Measurements from ENCODE around the gene MON1B.

DNA sequence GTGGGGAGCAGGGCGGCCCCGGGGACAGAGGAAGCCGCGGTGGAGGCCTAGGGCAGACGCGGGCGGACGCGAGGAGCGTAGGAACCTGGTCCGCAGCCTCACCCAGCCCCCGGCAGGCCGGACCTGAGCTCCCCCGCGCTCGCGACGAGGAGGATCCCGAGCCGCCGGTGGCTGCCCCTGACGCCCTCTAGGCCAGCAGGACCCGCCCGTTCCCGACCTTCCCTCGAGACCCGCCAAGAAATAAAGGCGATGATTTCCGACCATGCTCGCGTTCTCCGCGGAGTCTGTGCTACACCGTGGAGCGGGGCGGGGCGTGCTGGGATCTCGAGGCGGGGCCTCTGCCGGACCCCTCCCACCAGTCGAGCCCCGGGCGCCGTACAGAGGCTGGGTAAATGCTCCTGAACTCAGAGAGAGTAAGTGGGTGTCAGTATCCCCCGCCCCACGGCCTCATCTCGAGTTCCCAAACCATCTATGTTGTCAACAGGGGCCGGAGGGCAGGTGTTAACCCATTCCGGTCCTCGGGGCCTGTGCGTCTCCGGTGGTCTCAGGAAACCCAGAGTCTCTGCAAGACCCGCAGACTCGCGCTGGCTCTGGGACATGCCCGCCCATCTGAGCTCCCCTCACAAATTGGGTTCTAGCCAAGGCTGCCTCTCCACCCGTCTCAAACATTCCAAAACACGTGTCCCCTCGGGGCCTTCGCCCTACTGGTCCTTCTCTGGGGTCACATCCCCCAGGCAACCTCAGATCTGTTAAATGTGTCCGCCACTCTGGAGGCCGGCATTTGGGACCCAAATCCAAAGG is 22.0 kb downstream of the MON1B start:
- TF ChIP-seq JUND (IDR thresholded peaks at IDR 0.05; ENCODE audit: low read depth, low read length) (no peak), POLR2AphosphoS2 (IDR thresholded peaks at IDR 0.05; ENCODE audit: low read depth, low read length) (no peak), EP300 (IDR thresholded peaks at IDR 0.05; ENCODE audit: borderline replicate concordance in 1 of 2, control insufficient read depth in 1 of 2, low read depth in 2 of 2, low read length in 2 of 2) (no peak), RFX5 (IDR thresholded peaks at IDR 0.05; ENCODE audit: low read depth, low read length) (no peak), TCF3 (IDR thresholded peaks at IDR 0.05; ENCODE audit: borderline replicate concordance, insufficient read depth, low read depth, low read length) (no peak), SMARCA5 (IDR thresholded peaks at IDR 0.05) (no peak)
- TF ChIP-seq, protein P1, sequence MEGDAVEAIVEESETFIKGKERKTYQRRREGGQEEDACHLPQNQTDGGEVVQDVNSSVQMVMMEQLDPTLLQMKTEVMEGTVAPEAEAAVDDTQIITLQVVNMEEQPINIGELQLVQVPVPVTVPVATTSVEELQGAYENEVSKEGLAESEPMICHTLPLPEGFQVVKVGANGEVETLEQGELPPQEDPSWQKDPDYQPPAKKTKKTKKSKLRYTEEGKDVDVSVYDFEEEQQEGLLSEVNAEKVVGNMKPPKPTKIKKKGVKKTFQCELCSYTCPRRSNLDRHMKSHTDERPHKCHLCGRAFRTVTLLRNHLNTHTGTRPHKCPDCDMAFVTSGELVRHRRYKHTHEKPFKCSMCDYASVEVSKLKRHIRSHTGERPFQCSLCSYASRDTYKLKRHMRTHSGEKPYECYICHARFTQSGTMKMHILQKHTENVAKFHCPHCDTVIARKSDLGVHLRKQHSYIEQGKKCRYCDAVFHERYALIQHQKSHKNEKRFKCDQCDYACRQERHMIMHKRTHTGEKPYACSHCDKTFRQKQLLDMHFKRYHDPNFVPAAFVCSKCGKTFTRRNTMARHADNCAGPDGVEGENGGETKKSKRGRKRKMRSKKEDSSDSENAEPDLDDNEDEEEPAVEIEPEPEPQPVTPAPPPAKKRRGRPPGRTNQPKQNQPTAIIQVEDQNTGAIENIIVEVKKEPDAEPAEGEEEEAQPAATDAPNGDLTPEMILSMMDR (IDR thresholded peaks at IDR 0.05 in 2 of 3, conservative IDR thresholded peaks at IDR 0.05 in 1 of 3; ENCODE audit: control insufficient read depth in 2 of 3, extremely low read depth in 1 of 3, insufficient read depth in 1 of 3, low read depth in 3 of 3, low read length in 3 of 3), result no peak
- TF ChIP-seq, protein P2, sequence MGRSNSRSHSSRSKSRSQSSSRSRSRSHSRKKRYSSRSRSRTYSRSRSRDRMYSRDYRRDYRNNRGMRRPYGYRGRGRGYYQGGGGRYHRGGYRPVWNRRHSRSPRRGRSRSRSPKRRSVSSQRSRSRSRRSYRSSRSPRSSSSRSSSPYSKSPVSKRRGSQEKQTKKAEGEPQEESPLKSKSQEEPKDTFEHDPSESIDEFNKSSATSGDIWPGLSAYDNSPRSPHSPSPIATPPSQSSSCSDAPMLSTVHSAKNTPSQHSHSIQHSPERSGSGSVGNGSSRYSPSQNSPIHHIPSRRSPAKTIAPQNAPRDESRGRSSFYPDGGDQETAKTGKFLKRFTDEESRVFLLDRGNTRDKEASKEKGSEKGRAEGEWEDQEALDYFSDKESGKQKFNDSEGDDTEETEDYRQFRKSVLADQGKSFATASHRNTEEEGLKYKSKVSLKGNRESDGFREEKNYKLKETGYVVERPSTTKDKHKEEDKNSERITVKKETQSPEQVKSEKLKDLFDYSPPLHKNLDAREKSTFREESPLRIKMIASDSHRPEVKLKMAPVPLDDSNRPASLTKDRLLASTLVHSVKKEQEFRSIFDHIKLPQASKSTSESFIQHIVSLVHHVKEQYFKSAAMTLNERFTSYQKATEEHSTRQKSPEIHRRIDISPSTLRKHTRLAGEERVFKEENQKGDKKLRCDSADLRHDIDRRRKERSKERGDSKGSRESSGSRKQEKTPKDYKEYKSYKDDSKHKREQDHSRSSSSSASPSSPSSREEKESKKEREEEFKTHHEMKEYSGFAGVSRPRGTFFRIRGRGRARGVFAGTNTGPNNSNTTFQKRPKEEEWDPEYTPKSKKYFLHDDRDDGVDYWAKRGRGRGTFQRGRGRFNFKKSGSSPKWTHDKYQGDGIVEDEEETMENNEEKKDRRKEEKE (IDR thresholded peaks at IDR 0.05), result no peak

Data from GM12878 (cell line).